Mesendoderm (in vitro differentiated cells): Measurements from ENCODE around the gene SERPING1.
A peak's percentile ranks its signal among the peaks of the same experiment; 100 is the strongest.

ENCODE experiments used
- DNase-seq: peaks from one replicate; pipeline ENCODE4 v3.0.0; 2013
- H2AK5ac ChIP-seq: 2 replicates; pipeline ENCODE4 v1.6.1; 2013; ENCODE audit warnings: low read length, inconsistent platforms
- H2BK120ac ChIP-seq: 2 replicates; pipeline ENCODE4 v1.6.1; 2013; ENCODE audit warnings: low read depth, mild to moderate bottlenecking, low read length, moderate library complexity, mixed read lengths
- H2BK15ac ChIP-seq: replicated peaks from 2 replicates; pipeline ENCODE4 v1.6.1; 2013; ENCODE audit warnings: low read depth, mild to moderate bottlenecking, moderate library complexity
- H2BK5ac ChIP-seq: 2 replicates; pipeline ENCODE4 v1.6.1; 2013; ENCODE audit warnings: low read length, inconsistent platforms
- H3K18ac ChIP-seq: 2 replicates; pipeline ENCODE4 v1.6.1; 2013; ENCODE audit warnings: mild to moderate bottlenecking, low read length, mixed read lengths
- H3K23ac ChIP-seq: one replicate; pipeline ENCODE4 v1.6.1; 2013; ENCODE audit warnings: low read length
- H3K27ac ChIP-seq: 2 replicates; pipeline ENCODE4 v1.5.1; 2013; ENCODE audit warnings: low read depth, mild to moderate bottlenecking, inconsistent platforms, low read length, moderate library complexity
- H3K27me3 ChIP-seq: 2 replicates; pipeline ENCODE4 v1.6.1; 2013; ENCODE audit warnings: low read length, control low read depth, mild to moderate bottlenecking, inconsistent platforms; ENCODE audit not compliant: insufficient read depth, poor library complexity
- H3K36me3 ChIP-seq: 2 replicates; pipeline ENCODE4 v1.6.1; 2013; ENCODE audit warnings: low read length, inconsistent platforms; ENCODE audit not compliant: control insufficient read depth, insufficient read depth
- H3K4ac ChIP-seq: one replicate; pipeline ENCODE4 v1.6.1; 2013; ENCODE audit warnings: low read depth, mild to moderate bottlenecking, low read length, moderate library complexity
- H3K4me1 ChIP-seq: 2 replicates; pipeline ENCODE4 v1.6.1; 2013; ENCODE audit warnings: low read depth, low read length, inconsistent platforms; ENCODE audit not compliant: control insufficient read depth
- H3K4me2 ChIP-seq: 2 replicates; pipeline ENCODE4 v1.6.1; 2013; ENCODE audit warnings: low read length
- H3K4me3 ChIP-seq: 2 replicates; pipeline ENCODE4 v1.5.1; 2013; ENCODE audit warnings: mild to moderate bottlenecking, low read length
- H3K56ac ChIP-seq: one replicate; pipeline ENCODE4 v1.6.1; 2013; ENCODE audit warnings: low read length
- H3K79me1 ChIP-seq: 2 replicates; pipeline ENCODE4 v1.6.1; 2013; ENCODE audit warnings: low read length, inconsistent platforms
- H3K79me2 ChIP-seq: 2 replicates; pipeline ENCODE4 v1.6.1; 2013; ENCODE audit warnings: mild to moderate bottlenecking, low read length; ENCODE audit not compliant: control insufficient read depth, insufficient read depth
- H3K9ac ChIP-seq: 2 replicates; pipeline ENCODE4 v1.6.1; 2013; ENCODE audit warnings: low read length, inconsistent platforms
- H4K5ac ChIP-seq: one replicate; pipeline ENCODE4 v1.6.1; 2013; ENCODE audit warnings: low read length
- H4K8ac ChIP-seq: one replicate; pipeline ENCODE4 v1.6.1; 2013; ENCODE audit warnings: low read depth, mild to moderate bottlenecking, control low read depth, low read length, moderate library complexity
- WGBS: extraction: QIAGEN DNeasy Blood & Tissue Kit; methylation state at CpG from one replicate; pipeline ENCODE4 v1.1.7; 2013; ENCODE audit warnings: low lambda C conversion rate, missing lambda C conversion rate; ENCODE audit not compliant: insufficient coverage; ENCODE audit errors: extremely low coverage; 5-methylcytosine and 5-hydroxymethylcytosine counted together

The SERPING1 gene

GRCh38 chr11:57653163-57653562 is 55.7 kb downstream of the SERPING1 start:
- H3K4me1 ChIP-seq: peaks cover 11% of the 10 kb centered on the region
- H3K4me2 ChIP-seq: no peak overlapping the region

DNA sequence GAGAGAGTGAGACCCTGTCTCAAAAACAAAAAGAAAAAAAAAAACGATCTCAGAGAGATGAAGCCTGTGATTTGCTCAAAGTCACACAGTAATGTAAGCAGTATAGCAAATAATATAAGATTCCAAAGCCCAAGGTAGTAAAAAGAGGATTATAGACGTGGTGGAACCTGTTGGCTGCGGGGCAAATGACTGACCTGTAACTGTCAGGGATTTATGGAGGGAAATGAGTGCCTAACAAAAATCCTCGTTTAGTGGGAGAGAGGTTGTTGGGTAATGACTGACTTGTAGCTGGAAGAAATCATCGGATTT is 59.4 kb downstream of the SERPING1 start:
- no peaks in the 10 kb centered on the region for H3K27me3 ChIP-seq
- H3K18ac ChIP-seq: no peak overlapping the region
- H4K5ac ChIP-seq: no peak overlapping the region
- no peak overlapping the region for H4K8ac ChIP-seq
- no peak for DNase-seq
- no peak overlapping the region for H3K27ac ChIP-seq
- no peak overlapping the region for H2BK120ac ChIP-seq
- no peak overlapping the region for H3K56ac ChIP-seq
- H3K4me2 ChIP-seq: no peak overlapping the region
- H2AK5ac ChIP-seq: no peak overlapping the region
- no peak overlapping the region for H2BK5ac ChIP-seq
- no peak overlapping the region for H3K4me3 ChIP-seq
- no peak overlapping the region for H2BK15ac ChIP-seq
- peaks cover 12% of the 10 kb centered on the region for H3K79me1 ChIP-seq
- H3K4ac ChIP-seq: no peak overlapping the region
- no peaks in the 10 kb centered on the region for H3K4me1 ChIP-seq
- peaks cover 2% of the 10 kb centered on the region for H3K36me3 ChIP-seq
- H3K9ac ChIP-seq: no peak overlapping the region
- peaks cover 14% of the 10 kb centered on the region for H3K79me2 ChIP-seq
- H3K23ac ChIP-seq: no peak overlapping the region
- no CpG with 5 or more reads among the region's 5 CpGs for WGBS

More at GRCh38 chr11:57653163-57653562, 55.7 kb downstream of the SERPING1 start:
- Histone ChIP-seq H4K8ac (no peak overlapping the region), H3K79me2 (peaks cover 5% of the 10 kb centered on the region), H3K23ac (no peak overlapping the region), H3K56ac (no peak overlapping the region), H3K9ac (no peak overlapping the region), H3K27me3 (no peaks in the 10 kb centered on the region), H2BK120ac (no peak overlapping the region), H3K27ac (no peak overlapping the region), H2AK5ac (no peak overlapping the region), H3K36me3 (no peaks in the 10 kb centered on the region), H3K4me3 (no peak overlapping the region), H2BK15ac (no peak overlapping the region), H4K5ac (no peak overlapping the region), H3K4ac (no peak overlapping the region), H3K18ac (no peak overlapping the region), H2BK5ac (no peak overlapping the region), H3K79me1 (peaks cover 5% of the 10 kb centered on the region)
- DNase-seq: no peak
- no CpG with 5 or more reads among the region's 3 CpGs for WGBS

DNA sequence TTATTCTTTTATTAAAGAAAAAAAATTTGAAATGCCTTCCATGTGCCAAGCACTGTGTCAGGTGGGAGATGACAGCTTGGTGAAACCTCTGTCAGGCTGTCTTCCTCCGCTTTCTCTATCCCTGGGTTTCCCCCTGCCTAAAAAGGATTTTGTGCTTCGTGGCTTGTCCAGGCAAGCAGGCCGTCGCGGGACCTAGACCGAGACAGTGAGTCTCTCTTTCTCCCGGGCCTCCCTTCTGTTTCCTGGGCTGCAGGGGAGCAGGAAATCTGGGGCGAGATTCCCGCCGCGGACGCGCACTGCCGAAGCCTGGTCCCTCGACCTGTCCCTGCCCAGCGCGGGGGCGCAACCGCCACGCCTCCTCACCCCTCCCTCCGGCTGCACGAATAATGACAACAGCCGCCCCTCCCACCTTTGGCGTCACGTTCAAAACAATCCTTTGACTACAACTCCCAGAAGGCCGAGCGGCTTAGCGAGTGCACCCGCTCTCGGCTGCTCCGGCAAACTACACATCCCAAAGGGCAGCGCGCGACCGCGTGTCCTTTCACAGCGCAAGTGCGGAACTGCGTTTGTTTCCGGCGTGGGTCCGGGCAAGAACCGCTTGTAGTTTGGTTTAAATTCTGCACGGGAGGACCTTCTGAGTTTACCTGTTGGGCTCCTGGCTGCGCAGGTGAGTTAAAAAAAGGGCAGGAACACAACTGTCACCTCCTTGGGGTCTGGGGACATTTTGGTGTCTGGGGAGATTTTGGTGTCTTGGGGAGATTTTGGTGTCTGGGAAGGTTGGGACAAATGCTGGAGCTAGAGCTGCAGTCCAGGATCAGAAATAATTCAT is 59.9 kb downstream of the SERPING1 start, which contains the start of gene CLP1:
Gene CLP1, plus strand, starts transcription at position 569 of the 829 bp plus-strand sequence. CDS start 1,715 bp downstream, outside the sequence.
- H4K8ac ChIP-seq: no peak within 1 kb of the TSS
- H2BK120ac ChIP-seq: no peak within 1 kb of the TSS
- peaks cover 14% of the 10 kb centered on the region for H3K79me2 ChIP-seq
- H3K4ac ChIP-seq: no peak within 1 kb of the TSS
- H3K4me3 ChIP-seq: peak within 1 kb of the TSS; percentile 94
- peaks cover 2% of the 10 kb centered on the region for H3K36me3 ChIP-seq
- peak; percentile 100 for DNase-seq
- H3K4me1 ChIP-seq: no peaks in the 10 kb centered on the region
- H2BK5ac ChIP-seq: no peak within 1 kb of the TSS
- no peak within 1 kb of the TSS for H3K27ac ChIP-seq
- peak within 1 kb of the TSS; percentile 99 for H3K4me2 ChIP-seq
- no CpG with 5 or more reads among the region's 45 CpGs for WGBS
- H3K27me3 ChIP-seq: no peaks in the 10 kb centered on the region
- H3K79me1 ChIP-seq: peaks cover 12% of the 10 kb centered on the region
- H3K56ac ChIP-seq: peak within 1 kb of the TSS; percentile 89
- no peak within 1 kb of the TSS for H3K23ac ChIP-seq
- H2BK15ac ChIP-seq: no peak within 1 kb of the TSS
- peak within 1 kb of the TSS; percentile 89 for H3K9ac ChIP-seq
- no peak within 1 kb of the TSS for H4K5ac ChIP-seq
- no peak within 1 kb of the TSS for H2AK5ac ChIP-seq
- no peak within 1 kb of the TSS for H3K18ac ChIP-seq

DNA sequence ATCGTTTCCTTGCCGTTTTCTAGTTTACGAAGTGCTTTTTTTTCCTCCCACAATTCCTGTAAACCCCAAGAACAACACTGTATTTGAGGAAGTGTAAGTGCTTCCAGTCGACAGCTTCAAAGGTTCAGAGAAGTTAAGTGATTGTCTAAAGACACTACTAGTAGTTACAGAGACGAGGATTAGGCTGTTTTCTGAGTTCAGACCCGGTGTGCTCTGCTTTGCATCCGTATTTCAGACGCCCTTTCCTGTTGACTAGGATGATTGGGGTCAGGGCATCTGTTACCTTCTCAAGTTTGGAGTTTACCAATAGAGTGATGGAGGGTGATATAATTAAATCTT is 60.5 kb downstream of the SERPING1 start:
- Histone ChIP-seq H3K18ac (no peak overlapping the region), H3K79me1 (peaks cover 12% of the 10 kb centered on the region), H2BK120ac (no peak overlapping the region), H2AK5ac (no peak overlapping the region), H2BK15ac (no peak overlapping the region), H3K56ac (peak overlapping the region; percentile 89), H3K4me3 (peak overlapping the region; percentile 94), H3K27ac (no peak overlapping the region), H3K79me2 (peaks cover 14% of the 10 kb centered on the region), H3K4me2 (peak overlapping the region; percentile 99), H4K8ac (no peak overlapping the region), H3K23ac (no peak overlapping the region), H3K4me1 (no peaks in the 10 kb centered on the region), H3K9ac (peak overlapping the region; percentile 89), H3K36me3 (peaks cover 2% of the 10 kb centered on the region), H3K27me3 (no peaks in the 10 kb centered on the region), H3K4ac (no peak overlapping the region), H4K5ac (no peak overlapping the region), H2BK5ac (no peak overlapping the region)
- WGBS: no CpG with 5 or more reads among the region's 8 CpGs
- no peak for DNase-seq

DNA sequence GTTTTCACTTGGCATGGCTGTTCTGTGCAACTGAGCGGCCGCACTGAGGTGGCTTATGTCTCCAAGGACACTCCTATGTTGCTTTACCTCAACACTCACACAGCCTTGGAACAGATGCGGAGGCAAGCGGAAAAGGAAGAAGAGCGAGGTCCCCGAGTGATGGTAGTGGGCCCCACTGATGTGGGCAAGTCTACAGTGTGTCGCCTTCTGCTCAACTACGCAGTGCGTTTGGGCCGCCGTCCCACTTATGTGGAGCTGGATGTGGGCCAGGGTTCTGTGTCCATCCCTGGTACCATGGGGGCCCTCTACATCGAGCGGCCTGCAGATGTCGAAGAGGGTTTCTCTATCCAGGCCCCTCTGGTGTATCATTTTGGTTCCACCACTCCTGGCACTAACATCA is 62.2 kb downstream of the SERPING1 start:
- no peak overlapping the region for H3K4me3 ChIP-seq
- H3K18ac ChIP-seq: no peak overlapping the region
- WGBS: no CpG with 5 or more reads among the region's 14 CpGs
- H3K27ac ChIP-seq: no peak overlapping the region
- no peak overlapping the region for H3K4ac ChIP-seq
- no peak overlapping the region for H2BK120ac ChIP-seq
- no peak overlapping the region for H2AK5ac ChIP-seq
- no peak overlapping the region for H4K8ac ChIP-seq
- peaks cover 12% of the 10 kb centered on the region for H3K79me1 ChIP-seq
- H3K36me3 ChIP-seq: peaks cover 2% of the 10 kb centered on the region
- no peaks in the 10 kb centered on the region for H3K4me1 ChIP-seq
- H4K5ac ChIP-seq: no peak overlapping the region
- H3K9ac ChIP-seq: no peak overlapping the region
- DNase-seq: no peak
- H3K4me2 ChIP-seq: no peak overlapping the region
- H2BK5ac ChIP-seq: no peak overlapping the region
- H2BK15ac ChIP-seq: no peak overlapping the region
- H3K79me2 ChIP-seq: peaks cover 14% of the 10 kb centered on the region
- H3K23ac ChIP-seq: no peak overlapping the region
- no peaks in the 10 kb centered on the region for H3K27me3 ChIP-seq
- no peak overlapping the region for H3K56ac ChIP-seq

DNA sequence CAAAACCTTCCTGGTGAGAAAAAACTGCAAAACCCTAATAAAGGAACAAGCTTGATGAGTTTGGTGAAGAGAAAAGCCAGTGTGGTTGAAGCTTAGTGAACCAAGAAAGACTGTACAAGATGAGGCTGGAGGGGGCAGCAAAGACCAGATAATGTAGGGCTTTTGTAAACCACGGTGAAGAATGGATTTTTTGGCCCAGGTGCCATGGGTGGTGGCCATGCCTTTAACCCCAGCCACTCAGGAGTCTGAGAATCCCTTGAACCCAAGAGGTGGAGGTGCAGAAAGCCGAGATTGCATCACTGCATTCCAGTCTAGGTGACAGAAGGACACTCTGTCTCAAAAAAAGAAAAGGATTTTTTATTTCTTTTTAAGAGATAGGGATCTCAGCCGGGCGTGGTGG is 65.4 kb downstream of the SERPING1 start:
- Histone ChIP-seq H3K79me1 (peaks cover 10% of the 10 kb centered on the region), H3K4me2 (no peak overlapping the region), H3K36me3 (peaks cover 2% of the 10 kb centered on the region), H3K4ac (no peak overlapping the region), H3K56ac (no peak overlapping the region), H4K8ac (no peak overlapping the region), H3K27me3 (no peaks in the 10 kb centered on the region), H3K23ac (no peak overlapping the region), H2AK5ac (no peak overlapping the region), H3K27ac (no peak overlapping the region), H3K79me2 (peaks cover 11% of the 10 kb centered on the region), H3K4me3 (no peak overlapping the region), H2BK120ac (no peak overlapping the region), H2BK5ac (no peak overlapping the region), H4K5ac (no peak overlapping the region), H3K18ac (no peak overlapping the region), H2BK15ac (no peak overlapping the region), H3K4me1 (no peaks in the 10 kb centered on the region), H3K9ac (no peak overlapping the region)
- WGBS: no CpG with 5 or more reads among the region's 4 CpGs
- DNase-seq: peak; percentile 55
